DMS153 (cell line): ENCODE measurements around the gene SHISA8.

Experiments used
- DNase-seq: peaks from one replicate; lab custom pipeline; 2025; lab: John Stamatoyannopoulos, UW

SHISA8 gene

DNA sequence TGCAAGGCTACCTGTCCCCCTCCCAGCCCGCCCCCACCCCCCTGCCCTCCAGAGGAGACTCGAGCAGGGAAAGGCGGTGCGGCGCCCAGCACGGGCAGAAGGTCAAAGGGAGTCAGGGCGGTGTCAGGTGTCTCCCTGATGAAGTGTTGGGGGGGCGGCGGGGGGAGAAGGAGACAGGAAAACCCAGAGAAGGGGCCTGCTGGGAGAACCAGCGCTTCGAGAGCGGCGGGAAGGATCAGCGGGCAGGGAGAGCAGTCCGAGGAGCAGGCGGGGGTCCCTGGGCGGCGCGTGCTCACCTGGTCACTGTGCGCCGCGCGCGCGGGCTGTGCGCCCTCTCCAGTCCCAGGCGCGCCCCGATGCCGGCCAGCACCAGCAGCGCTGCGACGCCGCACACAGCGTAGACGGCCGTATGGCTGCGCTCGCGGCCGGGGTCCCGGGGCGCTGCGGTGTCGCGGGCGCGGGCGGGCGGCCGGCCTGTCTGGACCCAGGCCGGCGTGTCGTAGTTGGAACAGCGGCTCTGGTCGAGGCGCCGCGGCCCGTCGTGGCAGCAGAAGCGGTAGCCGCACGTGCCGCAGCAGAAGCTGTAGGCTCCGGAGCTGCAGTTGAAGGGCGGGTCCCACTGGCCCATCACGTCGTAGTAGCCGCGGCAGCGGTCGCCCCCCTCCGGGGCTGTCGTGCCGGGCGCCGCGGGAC, 886 bp downstream of the SHISA8 start:
- no peak for DNase-seq

DNA sequence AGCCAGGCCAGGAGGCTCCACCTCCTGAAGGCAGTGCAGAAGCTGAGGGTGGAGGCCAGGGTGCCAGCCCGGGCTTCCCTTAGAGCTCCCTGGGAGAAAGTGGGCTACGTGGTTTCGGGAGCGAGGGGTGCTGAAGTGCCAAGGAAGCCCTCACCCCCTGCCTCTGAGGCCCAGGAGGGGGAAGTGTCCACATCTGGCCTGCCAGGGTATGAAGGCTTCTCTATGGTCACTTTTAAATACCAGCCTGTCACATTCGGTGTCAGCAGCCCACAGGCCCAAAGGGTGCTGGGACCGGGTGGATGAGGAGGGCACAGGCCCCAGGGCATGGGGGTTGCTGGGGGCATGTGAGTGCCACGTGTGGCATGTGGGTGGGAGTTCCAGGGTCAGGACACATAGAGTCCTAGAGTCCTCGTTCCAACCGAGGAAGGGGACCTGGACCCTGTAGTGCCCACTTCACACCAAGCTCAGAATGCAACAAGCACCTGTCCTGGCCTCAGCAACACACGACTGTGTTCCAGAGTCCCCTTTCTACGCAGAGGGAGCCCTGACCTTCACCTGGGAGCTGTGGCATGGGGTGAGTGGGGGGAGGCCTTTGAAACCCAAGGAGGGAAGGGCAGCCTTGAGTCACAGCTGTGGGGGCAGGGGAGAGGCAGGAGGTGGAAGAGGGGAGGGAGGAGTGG, 1.7 kb downstream of the SHISA8 start:
- DNase-seq: no peak

DNA sequence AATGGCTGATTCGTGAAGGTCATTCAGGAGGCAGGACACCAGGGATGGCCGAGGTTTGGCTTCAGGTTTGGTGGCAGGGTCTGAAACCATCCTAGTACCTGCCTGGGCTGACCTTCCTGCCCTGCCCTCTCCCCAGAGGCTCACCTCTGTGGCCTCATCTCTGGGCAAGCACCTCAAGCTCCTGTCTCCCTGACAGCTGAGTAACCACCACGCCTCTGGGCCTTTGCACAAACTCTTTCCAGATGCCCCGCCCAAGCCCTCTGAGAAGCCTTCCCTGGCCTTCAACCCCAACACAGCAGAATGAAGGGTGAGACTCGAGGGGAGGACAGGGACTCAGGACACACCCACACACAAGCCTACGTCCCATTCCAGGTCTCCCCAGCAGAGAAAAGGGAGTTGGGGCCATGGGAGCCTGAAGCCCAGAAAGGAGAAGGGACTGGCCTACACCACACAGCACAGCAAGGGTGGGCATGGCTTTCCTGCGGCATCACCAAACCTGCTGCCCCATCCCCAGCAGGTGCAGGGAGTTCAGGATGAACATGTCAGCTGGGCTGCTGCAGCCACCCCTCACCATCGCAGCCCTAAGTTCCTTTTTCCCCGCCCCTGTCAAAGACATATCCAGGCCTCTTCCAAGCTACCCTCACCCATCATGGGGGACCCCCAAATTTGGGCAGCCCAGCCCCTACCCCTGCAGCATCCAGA, 2.4 kb downstream of the SHISA8 start:
- no peak for DNase-seq

DNA sequence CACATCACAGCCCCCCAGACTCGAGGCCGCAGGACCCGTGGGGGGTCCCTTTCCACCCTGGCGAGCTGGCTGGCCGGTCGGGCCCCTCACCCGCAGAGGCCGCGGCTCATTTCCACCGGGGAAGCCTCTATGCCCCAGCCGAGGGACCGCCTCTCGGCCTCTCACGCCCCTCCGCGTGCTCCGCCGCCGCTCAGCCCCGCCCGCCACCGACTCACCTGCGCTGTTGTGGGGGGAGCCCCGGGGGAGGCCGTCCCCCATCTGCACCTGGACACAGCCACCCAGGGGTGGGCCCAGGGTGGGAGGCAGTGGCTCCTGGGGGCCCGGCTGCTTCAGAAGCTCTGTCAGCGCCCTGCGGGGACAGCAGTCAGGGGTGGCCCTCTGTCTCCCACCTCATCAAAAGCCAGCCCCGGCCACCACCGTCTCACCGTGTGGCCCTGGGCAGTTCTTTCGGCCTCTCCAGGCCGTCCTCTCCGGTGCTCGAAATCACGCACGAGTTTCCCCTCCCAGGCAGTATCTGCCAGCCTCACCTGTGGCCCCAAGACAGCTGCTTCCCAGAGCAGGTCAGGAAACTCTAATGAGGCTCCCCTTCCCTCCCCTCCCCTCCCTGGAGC, 3.8 kb downstream of the SHISA8 start:
- DNase-seq: no peak

DNA sequence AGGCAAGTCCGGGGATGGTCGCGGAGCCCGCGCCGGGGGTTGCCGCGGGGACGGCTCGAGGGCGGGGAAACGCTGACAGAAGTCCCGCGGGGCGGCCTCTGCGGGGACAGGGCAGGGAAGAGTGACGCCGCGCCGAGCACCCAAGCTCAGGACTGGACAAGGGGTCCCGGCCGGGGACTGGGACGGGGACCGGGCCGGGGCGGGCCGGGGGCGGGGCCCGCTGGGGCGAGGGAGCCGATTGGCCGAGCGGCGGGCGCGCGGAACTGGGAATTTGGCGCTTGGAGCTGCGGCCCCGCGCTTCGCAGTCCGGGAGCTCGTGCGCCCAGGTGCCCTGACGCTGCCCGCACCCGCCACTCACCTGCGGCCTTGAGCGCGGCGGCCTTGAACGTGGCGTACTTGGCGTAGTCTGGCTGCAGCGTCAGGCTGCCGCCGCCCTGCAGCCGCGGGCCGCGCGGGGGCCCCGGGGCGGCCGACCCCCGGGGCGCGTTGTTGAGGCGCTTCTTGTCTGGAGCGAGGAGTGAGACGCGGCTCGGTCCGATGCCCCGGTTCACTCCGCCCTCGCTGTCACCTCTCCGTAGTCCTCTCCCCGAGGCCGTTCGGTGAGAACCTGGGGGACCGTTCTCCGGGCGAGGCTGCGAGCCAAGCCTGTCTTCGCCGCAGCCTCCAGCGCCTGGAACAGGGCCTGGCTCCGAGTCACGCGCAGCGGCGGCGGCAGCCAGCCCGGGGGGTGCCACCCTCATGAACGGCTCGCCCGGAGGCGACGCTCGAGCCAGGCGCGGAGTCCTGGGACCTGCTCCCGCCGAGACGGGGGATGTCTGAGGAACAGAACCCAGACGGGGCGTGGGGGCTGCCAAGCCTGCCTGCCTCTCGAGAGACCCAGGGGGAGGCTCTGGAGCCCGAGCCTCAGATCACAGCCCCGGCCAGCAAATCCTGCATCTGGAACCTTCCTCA, 4.5 kb downstream of the SHISA8 start:
- no peak for DNase-seq

DNA sequence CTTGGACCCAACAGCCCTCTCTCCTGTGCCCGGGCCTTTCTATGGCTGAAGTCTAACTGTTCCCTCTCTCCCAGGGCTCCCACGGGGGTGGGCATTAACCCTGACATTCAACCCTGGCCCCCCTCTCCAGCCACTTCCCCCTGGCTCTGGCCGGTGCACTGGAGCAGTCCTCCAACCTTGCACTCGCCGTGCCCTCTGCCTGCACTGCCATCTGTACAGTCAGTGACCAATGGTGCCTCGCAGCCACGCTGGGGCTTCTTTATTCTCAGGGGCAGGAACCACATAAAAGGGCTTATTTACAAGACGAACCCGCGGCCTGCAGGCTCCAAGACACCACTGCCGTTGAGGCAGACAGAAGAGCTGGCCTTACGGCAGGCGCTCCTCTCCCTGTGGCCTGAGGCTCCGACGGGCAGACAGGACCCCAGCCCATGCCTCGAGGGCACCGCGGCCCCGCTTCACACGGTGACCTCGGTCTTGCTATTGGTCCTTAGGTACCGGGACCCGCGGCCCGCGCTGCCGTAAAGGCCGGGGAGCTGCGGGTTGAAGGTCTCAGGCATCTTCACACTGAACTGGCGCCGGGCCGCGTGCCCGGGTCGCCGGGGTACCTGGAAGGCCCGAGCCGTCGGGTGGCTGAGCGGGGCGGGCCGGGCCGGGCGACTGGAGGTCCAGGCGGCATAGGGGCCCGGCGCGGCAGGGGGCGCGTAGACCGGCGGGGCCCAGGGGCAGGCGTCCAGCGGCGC, 5.4 kb downstream of the SHISA8 start:
- DNase-seq: no peak

DNA sequence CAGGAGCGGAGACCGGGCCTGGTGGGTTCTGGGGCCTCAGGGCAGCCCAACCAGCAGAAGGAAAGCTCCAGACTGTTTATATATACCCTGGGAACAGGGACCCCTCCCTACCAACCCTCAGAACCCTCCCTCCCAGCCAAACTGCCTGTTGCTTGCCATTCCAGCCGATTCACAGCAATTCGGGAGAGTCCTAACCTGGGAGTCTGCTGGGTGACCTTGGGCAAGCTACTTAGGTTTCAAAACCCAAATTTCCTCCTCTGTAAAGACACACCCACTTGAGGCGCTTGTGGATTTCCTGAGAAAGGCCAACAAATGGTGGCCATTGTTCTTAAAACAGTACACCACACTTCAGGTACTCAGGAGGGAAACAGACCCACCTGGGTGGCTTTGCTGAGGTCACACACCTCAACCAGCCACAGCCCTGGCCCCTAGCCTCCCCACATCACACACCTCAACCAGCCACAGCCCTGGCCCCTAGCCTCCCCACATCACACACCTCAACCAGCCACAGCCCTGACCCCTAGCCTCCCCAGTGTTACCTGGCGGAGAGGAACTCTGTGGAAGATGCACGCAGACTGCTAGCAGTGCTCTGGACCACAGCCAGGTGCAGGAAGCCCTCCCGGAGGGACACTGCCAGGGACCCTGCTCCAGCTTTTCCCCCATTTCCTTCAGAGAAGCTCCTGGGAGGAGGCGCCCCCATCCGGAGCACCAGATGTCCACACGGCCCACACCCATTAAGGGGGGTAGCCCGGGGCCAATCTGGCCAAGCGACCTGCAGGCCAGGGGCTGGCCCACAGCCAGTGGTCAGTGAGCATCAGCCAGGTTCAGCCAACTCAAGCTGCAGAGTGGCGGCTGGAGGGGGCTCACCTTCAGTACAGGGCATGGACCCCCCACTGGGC, 6.2 kb downstream of the SHISA8 start:
- DNase-seq: no peak

DNA sequence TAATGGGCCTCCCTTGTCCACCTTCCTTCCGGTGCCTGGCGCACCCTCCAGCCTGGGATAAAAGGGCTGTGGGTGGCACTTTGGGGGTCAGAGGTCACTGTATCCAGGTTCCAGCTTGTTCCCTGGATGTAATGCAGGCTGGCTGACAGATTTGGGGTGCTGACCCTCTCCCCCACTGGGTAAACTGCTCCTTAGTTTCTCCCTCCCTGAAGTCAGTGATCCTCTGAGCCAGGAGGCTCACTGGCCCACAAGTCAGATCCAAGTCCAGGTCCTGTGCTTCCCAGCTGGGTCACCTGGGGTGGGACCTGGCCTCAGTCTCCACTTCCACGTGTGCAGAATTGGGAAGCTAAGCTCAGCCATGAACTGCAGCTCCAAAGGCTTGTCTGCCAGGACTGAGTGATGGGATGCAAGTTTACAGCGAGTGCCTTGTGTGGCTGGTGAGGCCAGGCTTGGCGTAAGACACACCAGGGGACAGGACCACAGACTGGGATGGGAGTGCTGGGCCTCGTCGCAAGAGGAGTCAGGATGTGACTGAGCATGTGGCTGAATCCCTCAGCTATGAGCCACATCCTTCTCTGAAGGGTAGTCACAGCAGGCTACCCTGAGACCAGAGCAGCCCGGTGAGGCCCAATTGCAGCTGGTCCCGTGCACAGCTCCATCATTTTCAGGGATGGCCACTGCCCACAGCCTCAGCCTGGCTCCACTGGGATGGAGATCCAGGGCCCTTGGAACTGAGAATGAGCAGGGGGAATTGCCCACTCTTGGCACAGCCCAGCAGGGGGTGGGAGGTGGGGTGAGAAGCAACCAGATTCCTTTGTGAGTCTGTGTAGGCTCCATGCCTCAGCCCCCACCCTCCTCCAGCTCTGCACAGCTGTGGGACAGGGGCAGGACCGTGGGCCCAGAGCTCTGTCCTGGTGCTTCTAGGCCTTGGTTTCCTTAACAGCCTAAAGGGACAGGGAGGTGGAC, 7.2 kb downstream of the SHISA8 start:
- no peak for DNase-seq

DNA sequence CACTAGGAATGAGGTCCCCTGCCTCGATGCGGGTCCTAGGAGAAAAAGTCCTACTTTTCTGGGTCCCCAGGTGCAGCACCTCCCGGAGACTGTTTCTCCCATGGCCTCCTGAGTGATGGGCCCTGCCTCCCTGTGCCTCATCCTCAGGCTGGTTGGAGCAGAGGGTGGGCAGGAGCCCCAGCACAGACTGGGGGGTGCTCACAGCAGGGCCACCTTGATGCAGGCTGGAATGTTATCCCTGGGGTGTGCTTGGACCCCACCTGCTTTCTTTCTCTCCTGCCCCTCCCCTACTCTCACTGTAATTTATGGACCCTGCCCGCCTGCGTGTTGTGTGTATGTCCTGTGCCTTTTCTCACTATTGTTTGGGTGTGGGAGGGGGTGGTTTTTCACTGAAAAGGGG, 8.1 kb downstream of the SHISA8 start:
- DNase-seq: no peak

DNA sequence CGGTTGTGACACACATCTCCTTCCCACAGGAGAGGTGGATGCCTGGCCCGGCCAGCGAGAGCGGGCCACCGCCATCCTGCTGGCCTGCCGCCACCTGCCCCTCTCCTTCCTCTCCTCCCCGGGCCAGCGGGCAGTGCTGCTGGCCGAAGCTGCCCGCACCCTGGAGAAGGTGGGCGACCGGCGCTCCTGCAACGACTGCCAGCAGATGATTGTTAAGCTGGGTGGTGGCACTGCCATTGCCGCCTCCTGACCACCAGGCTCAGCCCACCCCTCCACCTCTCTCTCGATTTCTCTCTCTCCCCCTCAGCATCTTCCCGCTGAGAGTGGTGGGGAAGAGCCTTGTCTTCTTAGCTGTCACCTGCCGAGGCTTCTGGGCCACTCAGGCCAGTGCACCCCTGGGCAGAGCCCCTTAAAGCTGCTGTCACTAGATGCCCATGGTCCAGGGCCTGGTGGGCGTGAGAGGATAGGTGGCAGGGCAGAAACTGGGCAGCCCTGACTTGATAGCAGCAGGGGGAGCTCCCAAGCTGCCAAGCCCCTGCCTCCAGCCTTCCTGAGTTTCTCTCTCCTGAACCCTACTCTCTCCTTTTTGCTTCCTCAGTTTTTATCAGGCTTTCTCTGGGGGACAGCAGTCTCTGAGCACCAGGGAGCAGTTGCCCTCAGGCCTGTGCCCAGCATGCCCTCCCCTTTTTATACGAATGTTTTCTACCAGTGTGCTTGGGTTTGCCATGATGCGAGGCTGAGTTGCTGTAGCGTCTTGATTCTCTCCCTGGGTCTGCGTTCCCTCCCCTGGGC, 9.3 kb downstream of the SHISA8 start:
- no peak for DNase-seq

DNA sequence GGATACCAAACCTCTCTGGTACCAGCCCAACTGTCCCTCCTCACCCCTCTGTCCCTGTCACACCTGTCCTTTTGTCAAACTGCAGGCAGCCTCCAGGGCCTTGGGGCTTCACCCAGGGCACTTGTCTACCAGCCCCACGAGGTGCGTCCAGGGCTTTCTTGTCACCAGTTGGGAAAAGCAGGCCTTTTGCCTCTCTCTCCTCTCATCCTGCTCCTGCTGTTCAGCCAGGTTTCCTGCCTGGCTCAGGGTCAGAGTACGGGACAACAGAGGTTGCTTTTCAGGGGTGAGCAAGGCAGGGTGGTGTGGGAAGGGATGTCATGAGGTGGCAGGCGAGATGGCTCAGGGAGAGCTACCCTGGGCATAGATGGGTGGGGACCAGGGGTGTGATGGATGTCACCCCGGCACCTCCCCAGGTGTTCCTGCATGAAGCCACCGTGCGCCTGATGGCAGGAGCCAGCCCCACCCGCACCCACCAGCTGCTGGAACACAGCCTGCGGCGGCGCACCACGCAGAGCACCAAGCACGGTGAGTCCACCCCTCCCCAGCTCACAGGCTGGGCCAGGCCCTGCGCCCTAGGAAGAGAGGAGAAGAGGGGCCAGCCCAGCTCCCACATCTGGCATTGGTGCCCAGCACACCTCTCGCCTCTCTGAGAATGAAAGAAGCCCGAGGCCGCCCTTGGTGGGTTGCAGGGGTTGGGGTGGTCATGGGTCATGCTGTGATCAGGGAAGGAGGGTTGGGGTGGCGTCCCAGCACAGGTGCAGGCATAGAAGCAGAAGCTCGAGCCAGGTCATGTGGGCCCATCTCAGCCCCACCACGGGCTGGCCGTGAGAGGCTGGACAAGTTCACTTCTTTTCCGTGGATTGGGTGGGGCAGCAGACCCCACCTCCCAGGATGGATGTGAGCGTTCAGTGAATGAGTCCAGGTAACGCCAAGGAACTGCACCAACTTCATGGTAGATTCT, 10.1 kb downstream of the SHISA8 start:
- DNase-seq: no peak

DNA sequence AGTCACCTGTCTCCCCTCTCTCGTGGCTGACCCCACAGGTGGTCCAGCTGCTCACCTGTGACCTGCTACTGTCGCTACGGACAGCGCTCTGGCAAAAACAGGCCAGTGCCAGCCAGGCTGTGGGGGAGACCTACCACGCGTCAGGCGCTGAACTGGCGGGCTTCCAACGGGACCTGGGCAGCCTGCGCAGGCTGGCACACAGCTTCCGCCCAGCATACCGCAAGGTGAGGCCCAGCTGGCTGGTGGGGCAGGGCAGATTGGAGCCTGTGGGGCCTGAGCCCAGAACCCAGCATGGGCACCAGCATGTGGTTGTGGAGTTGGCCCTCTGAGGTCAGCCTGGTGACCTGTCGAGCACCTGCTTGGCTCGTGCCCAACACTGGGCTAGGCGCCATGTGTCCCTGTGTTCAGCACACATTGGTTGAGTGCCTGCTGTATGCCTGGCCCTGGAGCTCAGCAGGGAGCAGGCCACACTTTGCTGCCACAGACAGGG, 11.9 kb downstream of the SHISA8 start:
- DNase-seq: no peak

DNA sequence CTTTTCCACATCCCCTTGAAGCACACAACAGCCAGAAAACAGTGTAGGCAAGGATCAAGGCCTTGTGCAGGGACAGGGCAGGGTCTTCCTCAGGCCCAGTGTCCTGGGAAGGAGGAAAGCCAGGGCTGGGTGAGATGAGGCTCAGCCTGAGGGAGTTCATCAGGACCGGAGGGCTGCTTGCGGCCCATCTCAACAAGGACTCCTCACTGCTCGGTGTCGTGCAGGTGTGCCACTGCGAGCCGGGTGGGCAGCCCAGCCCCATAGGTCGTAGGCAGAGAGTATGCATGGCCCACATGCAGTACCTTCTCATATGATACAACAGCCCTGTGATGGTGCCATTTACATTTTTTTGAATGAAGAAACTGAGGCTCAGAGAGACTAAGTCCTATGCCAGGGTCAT, 12.9 kb downstream of the SHISA8 start:
- DNase-seq: no peak

DNA sequence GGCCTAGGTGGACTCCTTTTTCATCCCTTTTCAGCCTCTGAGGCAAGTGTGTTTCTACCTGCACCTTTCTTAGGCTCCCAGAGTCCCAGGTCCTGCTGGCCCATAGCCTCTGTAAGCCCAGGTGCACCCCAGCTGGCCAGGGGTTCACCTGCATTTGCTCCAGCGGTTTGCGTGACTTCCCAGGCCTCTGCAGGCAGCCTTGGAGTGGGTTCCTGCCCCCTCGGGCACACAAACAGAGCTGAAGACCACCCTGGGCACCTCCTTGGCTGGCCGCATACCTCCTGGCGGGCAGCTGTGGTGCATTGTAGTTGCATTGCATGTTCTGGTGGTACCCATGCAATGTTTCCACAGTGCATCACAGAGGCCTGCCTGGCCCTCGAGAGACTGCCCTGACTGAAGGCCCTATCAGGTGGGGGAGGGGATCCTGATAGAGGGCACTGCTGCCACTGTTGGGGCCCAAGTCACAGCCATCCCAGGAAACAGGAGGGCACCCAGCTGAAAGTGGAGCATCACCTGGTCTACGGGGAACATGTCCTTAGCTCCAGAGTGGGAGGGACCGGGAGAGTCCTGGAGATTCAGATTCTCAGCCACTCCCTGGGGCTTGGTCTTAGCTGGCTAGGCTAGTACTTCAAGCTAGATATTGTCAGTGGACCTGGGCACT, 14.1 kb downstream of the SHISA8 start:
- DNase-seq: no peak

DNA sequence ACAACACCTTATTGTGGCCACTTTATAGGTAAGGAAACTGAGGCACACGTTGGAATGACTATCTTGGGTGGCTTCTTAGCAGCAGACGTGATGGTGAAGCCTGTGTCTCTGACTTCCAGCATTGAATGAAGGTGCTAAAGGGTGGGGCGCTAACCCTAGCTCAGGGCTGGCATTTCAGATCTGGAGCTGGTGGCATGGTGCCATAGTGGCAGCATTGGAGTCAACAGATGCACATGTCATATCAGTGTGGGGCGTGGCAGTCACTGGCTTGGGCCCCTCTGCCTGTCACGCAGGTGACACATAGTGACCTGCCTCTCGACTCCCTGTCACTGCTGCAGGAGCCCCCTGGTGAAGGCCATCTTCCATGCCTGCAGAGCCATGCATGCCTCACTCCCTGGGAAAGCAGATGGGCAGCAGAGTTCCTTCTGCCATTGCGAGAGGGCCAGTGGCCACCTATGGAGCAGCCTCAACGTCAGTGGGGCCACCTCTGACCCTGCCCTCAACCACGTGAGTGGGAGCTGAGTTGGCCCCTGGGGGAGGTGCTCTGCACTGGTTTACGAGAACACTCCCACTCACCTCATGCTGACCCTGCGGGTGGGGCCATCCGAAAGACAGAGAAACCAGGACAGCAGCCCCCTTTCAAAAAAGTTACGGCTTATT, 14.8 kb downstream of the SHISA8 start:
- DNase-seq: no peak

DNA sequence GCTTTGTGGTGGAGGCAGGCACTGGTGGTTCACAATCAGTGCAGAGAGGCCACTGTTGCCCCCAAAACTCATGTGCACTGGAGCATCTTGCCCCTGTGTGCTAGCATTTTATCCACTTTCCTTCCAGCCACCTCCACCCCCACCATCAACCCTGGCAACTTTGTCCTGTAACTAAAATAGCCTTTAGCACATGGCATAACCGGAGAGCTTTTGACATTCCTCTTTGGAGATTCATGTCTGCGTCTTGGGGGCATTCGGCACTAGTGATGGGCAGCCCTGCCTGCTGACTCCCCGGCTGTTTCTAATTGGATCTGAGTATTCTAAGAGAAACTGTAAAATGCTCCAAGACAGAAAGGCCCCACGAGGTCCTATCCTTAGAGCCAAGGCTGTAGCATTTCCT, 15.8 kb downstream of the SHISA8 start:
- no peak for DNase-seq
